ENCODE data around the gene MTUS2.
"Not testable (repeated sequence)": the region's sequence is repeated elsewhere in the genome, so short reads cannot be mapped to it uniquely, and the experiment has no call there.

MTUS2 gene

GRCh38 chr13:29156136-29156535 is 336.0 kb downstream of the MTUS2 start:
- in situ Hi-C loops (cut with MboI; ENCODE audit: low sequenced_read_pairs), result no loop called here

GRCh38 chr13:29159871-29160270 is 339.7 kb downstream of the MTUS2 start:
- in situ Hi-C loops (cut with MboI; ENCODE audit: low sequenced_read_pairs), result no loop called here

- in situ Hi-C loops (cut with MboI; ENCODE audit: low sequenced_read_pairs), result no loop called here
Measured at GRCh38 chr13:29160862-29161261, 340.7 kb downstream of the MTUS2 start.

- in situ Hi-C loops (cut with MboI; ENCODE audit: low sequenced_read_pairs), result no loop called here
Measured at GRCh38 chr13:29161676-29162075, 341.5 kb downstream of the MTUS2 start.

GRCh38 chr13:29162638-29163235 is 342.6 kb downstream of the MTUS2 start:
- in situ Hi-C loops (cut with MboI; ENCODE audit: low sequenced_read_pairs), result no loop called here

- in situ Hi-C loops (cut with MboI; ENCODE audit: low sequenced_read_pairs), result no loop called here
Measured at GRCh38 chr13:29164116-29164515, 344.0 kb downstream of the MTUS2 start.

- in situ Hi-C loops (cut with MboI; ENCODE audit: low sequenced_read_pairs), result no loop called here
Measured at GRCh38 chr13:29165216-29165615, 345.1 kb downstream of the MTUS2 start.

GRCh38 chr13:29165840-29166239 is 345.7 kb downstream of the MTUS2 start:
- in situ Hi-C loops (cut with MboI; ENCODE audit: low sequenced_read_pairs), result no loop called here

- in situ Hi-C loops (cut with MboI; ENCODE audit: low sequenced_read_pairs), result no loop called here
Measured at GRCh38 chr13:29170436-29171082, 350.4 kb downstream of the MTUS2 start.

GRCh38 chr13:29171244-29171643 is 351.1 kb downstream of the MTUS2 start:
- in situ Hi-C loops (cut with MboI; ENCODE audit: low sequenced_read_pairs), result no loop called here

GRCh38 chr13:29174093-29174492 is 354.0 kb downstream of the MTUS2 start:
- in situ Hi-C loops (cut with MboI; ENCODE audit: low sequenced_read_pairs), result no loop called here

- in situ Hi-C loops (cut with MboI; ENCODE audit: low sequenced_read_pairs), result no loop called here
Measured at GRCh38 chr13:29175250-29175873, 355.2 kb downstream of the MTUS2 start.

GRCh38 chr13:29180055-29180454 is 359.9 kb downstream of the MTUS2 start:
- in situ Hi-C loops (cut with MboI; ENCODE audit: low sequenced_read_pairs), result no loop called here

GRCh38 chr13:29182216-29182615 is 362.1 kb downstream of the MTUS2 start:
- in situ Hi-C loops (cut with MboI; ENCODE audit: low sequenced_read_pairs), result no loop called here

GRCh38 chr13:29185926-29186325 is 365.8 kb downstream of the MTUS2 start:
- in situ Hi-C loops (cut with MboI; ENCODE audit: low sequenced_read_pairs), result no loop called here

GRCh38 chr13:29187584-29187983 is 367.4 kb downstream of the MTUS2 start:
- in situ Hi-C loops (cut with MboI; ENCODE audit: low sequenced_read_pairs), result no loop called here

GRCh38 chr13:29190298-29190697 is 370.2 kb downstream of the MTUS2 start:
- in situ Hi-C loops (cut with MboI; ENCODE audit: low sequenced_read_pairs), result no loop called here

- in situ Hi-C loops (cut with MboI; ENCODE audit: low sequenced_read_pairs), result no loop called here
Measured at GRCh38 chr13:29193083-29193482, 372.9 kb downstream of the MTUS2 start.

GRCh38 chr13:29195456-29195855 is 375.3 kb downstream of the MTUS2 start:
- in situ Hi-C loops (cut with MboI; ENCODE audit: low sequenced_read_pairs), result no loop called here

- in situ Hi-C loops (cut with MboI; ENCODE audit: low sequenced_read_pairs), result no loop called here
Measured at GRCh38 chr13:29196409-29197074, 376.4 kb downstream of the MTUS2 start.

- in situ Hi-C loops (cut with MboI; ENCODE audit: low sequenced_read_pairs), result not testable (repeated sequence)
Measured at GRCh38 chr13:29202753-29203152, 382.6 kb downstream of the MTUS2 start.

- in situ Hi-C loops (cut with MboI; ENCODE audit: low sequenced_read_pairs), result no loop called here
Measured at GRCh38 chr13:29204651-29205050, 384.5 kb downstream of the MTUS2 start.

All from HL-60/S4 (cell line).